H9 (cell line): ENCODE data around the gene PCNX2. TPM values are rescaled to one million over a fixed set of nuclear protein-coding genes. Genes with fewer than 3 reads are reported as not detected.

Experiments
- DNase-seq: peaks from one replicate; pipeline ENCODE4 v3.0.0-alpha.2; 2017
- H2AFZ ChIP-seq: one replicate; pipeline ENCODE4 v1.6.1; 2013; ENCODE audit warnings: mild to moderate bottlenecking, low read length, control low read depth, moderate library complexity
- H2AK5ac ChIP-seq: 2 replicates; pipeline ENCODE4 v1.6.1; 2013; ENCODE audit warnings: low read length, control low read depth, mixed read lengths; ENCODE audit not compliant: insufficient read length
- H2BK120ac ChIP-seq: one replicate; pipeline ENCODE4 v1.6.1; 2013; ENCODE audit warnings: low read depth, mild to moderate bottlenecking, low read length, control low read depth, inconsistent platforms; ENCODE audit not compliant: poor library complexity, severe bottlenecking
- H2BK12ac ChIP-seq: 2 replicates; pipeline ENCODE4 v1.6.1; 2013; ENCODE audit warnings: low read length, control low read depth, mixed read lengths, low read depth; ENCODE audit not compliant: insufficient read length
- H2BK15ac ChIP-seq: 2 replicates; pipeline ENCODE4 v1.6.1; 2013; ENCODE audit warnings: low read depth, low read length, control low read depth
- H2BK20ac ChIP-seq: one replicate; pipeline ENCODE4 v1.6.1; 2013; ENCODE audit warnings: low read depth, mild to moderate bottlenecking, low read length, control low read depth, inconsistent platforms; ENCODE audit not compliant: poor library complexity, severe bottlenecking
- H2BK5ac ChIP-seq: 2 replicates; pipeline ENCODE4 v1.6.1; 2013; ENCODE audit warnings: low read length, control low read depth, mixed read lengths; ENCODE audit not compliant: insufficient read length
- H3K14ac ChIP-seq: 2 replicates; pipeline ENCODE4 v1.6.1; 2013; ENCODE audit warnings: low read length, control low read depth; ENCODE audit not compliant: insufficient read depth
- H3K18ac ChIP-seq: 2 replicates; pipeline ENCODE4 v1.6.1; 2013; ENCODE audit warnings: low read depth, mild to moderate bottlenecking, mixed read lengths, low read length, control low read depth; ENCODE audit not compliant: insufficient read length
- H3K23ac ChIP-seq: 2 replicates; pipeline ENCODE4 v1.6.1; 2013; ENCODE audit warnings: low read length, control low read depth, mixed read lengths, low read depth; ENCODE audit not compliant: insufficient read length
- H3K23me2 ChIP-seq: 2 replicates; pipeline ENCODE4 v1.6.1; 2013; ENCODE audit warnings: low read depth, mild to moderate bottlenecking, mixed read lengths, low read length, control low read depth; ENCODE audit not compliant: insufficient read length, poor library complexity, severe bottlenecking
- H3K27ac ChIP-seq: 2 replicates; pipeline ENCODE4 v1.5.1; 2013; ENCODE audit warnings: low read length, control low read depth, mixed read lengths, low read depth; ENCODE audit not compliant: insufficient read length
- H3K27me3 ChIP-seq: 2 replicates; pipeline ENCODE4 v1.6.1; 2013; ENCODE audit warnings: low read length, control low read depth, inconsistent platforms; ENCODE audit not compliant: insufficient read depth
- H3K4ac ChIP-seq: 2 replicates; pipeline ENCODE4 v1.6.1; 2013; ENCODE audit warnings: low read depth, mild to moderate bottlenecking, control low read depth, inconsistent platforms, low read length, moderate library complexity
- H3K4me1 ChIP-seq: 2 replicates; pipeline ENCODE4 v1.6.1; 2013; ENCODE audit warnings: low read length, control low read depth, inconsistent platforms; ENCODE audit not compliant: insufficient read depth
- H3K4me2 ChIP-seq: 2 replicates; pipeline ENCODE4 v1.6.1; 2013; ENCODE audit warnings: low read length, control low read depth, mixed read lengths; ENCODE audit not compliant: insufficient read length, insufficient read depth
- H3K56ac ChIP-seq: 2 replicates; pipeline ENCODE4 v1.6.1; 2013; ENCODE audit warnings: low read depth, mild to moderate bottlenecking, mixed read lengths, low read length, control low read depth; ENCODE audit not compliant: insufficient read length
- H3K79me1 ChIP-seq: 2 replicates; pipeline ENCODE4 v1.6.1; 2013; ENCODE audit warnings: low read depth, mild to moderate bottlenecking, moderate library complexity, low read length, control low read depth, inconsistent platforms; ENCODE audit not compliant: insufficient read depth, poor library complexity, severe bottlenecking
- H3K79me2 ChIP-seq: 2 replicates; pipeline ENCODE4 v1.6.1; 2013; ENCODE audit warnings: low read length, control low read depth, inconsistent platforms; ENCODE audit not compliant: insufficient read depth
- H3K9ac ChIP-seq: 2 replicates; pipeline ENCODE4 v1.6.1; 2013; ENCODE audit warnings: low read length, control low read depth, mixed read lengths; ENCODE audit not compliant: insufficient read length; ENCODE audit errors: extremely low read depth
- H3K9me3 ChIP-seq: one replicate; pipeline ENCODE4 v1.6.1; 2013; ENCODE audit warnings: low read depth, low read length, inconsistent platforms; ENCODE audit not compliant: control insufficient read depth
- H3T11ph ChIP-seq: one replicate; pipeline ENCODE4 v1.6.1; 2013; ENCODE audit warnings: mild to moderate bottlenecking, low read length, control low read depth, inconsistent platforms
- H4K20me1 ChIP-seq: one replicate; pipeline ENCODE4 v1.6.1; 2013; ENCODE audit not compliant: control insufficient read depth, insufficient read length, insufficient read depth
- H4K5ac ChIP-seq: 2 replicates; pipeline ENCODE4 v1.6.1; 2013; ENCODE audit warnings: low read depth, mild to moderate bottlenecking, mixed read lengths, low read length, control low read depth; ENCODE audit not compliant: insufficient read length
- H4K8ac ChIP-seq: replicated peaks from 2 replicates; pipeline ENCODE4 v1.6.1; 2013; ENCODE audit warnings: low read length, control low read depth, mixed read lengths, low read depth; ENCODE audit not compliant: insufficient read length
- H4K91ac ChIP-seq: 2 replicates; pipeline ENCODE4 v1.6.1; 2013; ENCODE audit warnings: low read depth, mild to moderate bottlenecking, moderate library complexity, mixed read lengths, low read length, control low read depth; ENCODE audit not compliant: insufficient read length
- H3K27ac Mint-ChIP-seq, 3 experiments: 2 replicates in 2 of 3; 3 replicates in 1 of 3; pipeline ENCODE4 v1.8.0; 2020 to 2021; ENCODE audit warnings: mixed read lengths in 3 of 3, mild to moderate bottlenecking in 1 of 3, moderate library complexity in 1 of 3
- H3K27me3 Mint-ChIP-seq: 2 replicates; pipeline ENCODE4 v1.8.0; 2021; ENCODE audit warnings: low read depth, mild to moderate bottlenecking, moderate library complexity, mixed read lengths
- H3K36me3 Mint-ChIP-seq, 3 experiments: 2 replicates in 2 of 3; 3 replicates in 1 of 3; pipeline ENCODE4 v1.8.0; 2020 to 2021; ENCODE audit warnings: low read depth in 3 of 3, mixed read lengths in 3 of 3; ENCODE audit not compliant: insufficient read depth in 1 of 3
- H3K4me1 Mint-ChIP-seq, 2 experiments: 2 replicates each; pipeline ENCODE4 v1.8.0; 2020; ENCODE audit warnings: mixed read lengths in 2 of 2
- H3K4me3 Mint-ChIP-seq, 2 experiments: 2 replicates in 1 of 2; 3 replicates in 1 of 2; pipeline ENCODE4 v1.8.0; 2020 to 2021; ENCODE audit warnings: mild to moderate bottlenecking in 2 of 2, mixed read lengths in 2 of 2, moderate library complexity in 1 of 2
- H3K9me3 Mint-ChIP-seq, 2 experiments: 2 replicates in 1 of 2; 3 replicates in 1 of 2; pipeline ENCODE4 v1.8.0; 2020; ENCODE audit warnings: mild to moderate bottlenecking in 2 of 2, mixed read lengths in 2 of 2, moderate library complexity in 1 of 2
- CTCF ChIP-seq: fragments of 200-600 bp; sonication (generic); conservative IDR thresholded peaks from 3 replicates; pipeline ENCODE4 v1.8.0; 2021; ENCODE audit warnings: antibody characterized with exemption, mild to moderate bottlenecking
- WGBS: extraction: QIAGEN DNeasy Blood & Tissue Kit; methylation state at CpG from one replicate; pipeline ENCODE4 v1.1.7; 2013; ENCODE audit warnings: missing lambda C conversion rate, low lambda C conversion rate, mixed read lengths; ENCODE audit not compliant: insufficient read length; ENCODE audit errors: extremely low coverage; 5-methylcytosine and 5-hydroxymethylcytosine counted together
- total RNA-seq: library from RNA; stranded (reverse); gene quantifications from 2 replicates; pipeline ENCODE4 v1.2.1, GENCODE V29; 2021

Gene PCNX2
- total RNA-seq, 1 experiment from 2014 or later, result 45.1 TPM

GRCh38 chr1:233256191-233256590, 39.3 kb downstream of the PCNX2 start:
- Histone ChIP-seq H3K23ac (no peak overlapping the region), H3T11ph (no peak overlapping the region), H4K5ac (no peak overlapping the region), H2BK120ac (no peak overlapping the region), H3K4ac (no peak overlapping the region), H2AK5ac (no peak overlapping the region), H3K9me3 (no peaks in the 10 kb centered on the region), H3K79me2 (peaks cover 5% of the 10 kb centered on the region; the same call in 1 of the 2 replicates), H3K14ac (no peak overlapping the region), H4K8ac (no peak overlapping the region), H4K91ac (no peak overlapping the region), H3K79me1 (peaks cover 5% of the 10 kb centered on the region), H3K56ac (no peak overlapping the region), H4K20me1 (no peaks in the 10 kb centered on the region), H2BK15ac (no peak overlapping the region), H3K9ac (no peak overlapping the region), H3K4me2 (no peak overlapping the region), H2BK5ac (no peak overlapping the region), H3K18ac (no peak overlapping the region), H3K27ac (no peak overlapping the region), H2BK20ac (no peak overlapping the region), H2BK12ac (no peak overlapping the region), H3K4me1 (no peaks in the 10 kb centered on the region), H3K23me2 (no peaks in the 10 kb centered on the region), H3K27me3 (no peaks in the 10 kb centered on the region), H2AFZ (no peak overlapping the region)
- no peak for DNase-seq
- Mint-ChIP-seq H3K27me3 (no peaks in the 10 kb centered on the region), H3K4me3 (no peak overlapping the region), H3K4me1 (peaks cover 7 to 14% of the 10 kb centered on the region in 2 experiments), H3K9me3 (no peaks in the 10 kb centered on the region), H3K36me3 (peaks cover 33 to 58% (median 34%) of the 10 kb centered on the region in 3 experiments; a peak in 6 of 7 replicates), H3K27ac (no peak overlapping the region)
- WGBS, result no CpG with 5 or more reads among the region's 1 CpG
- TF ChIP-seq CTCF, result no peak
